Measurements from ENCODE around the gene USP37.

USP37 gene

DNA sequence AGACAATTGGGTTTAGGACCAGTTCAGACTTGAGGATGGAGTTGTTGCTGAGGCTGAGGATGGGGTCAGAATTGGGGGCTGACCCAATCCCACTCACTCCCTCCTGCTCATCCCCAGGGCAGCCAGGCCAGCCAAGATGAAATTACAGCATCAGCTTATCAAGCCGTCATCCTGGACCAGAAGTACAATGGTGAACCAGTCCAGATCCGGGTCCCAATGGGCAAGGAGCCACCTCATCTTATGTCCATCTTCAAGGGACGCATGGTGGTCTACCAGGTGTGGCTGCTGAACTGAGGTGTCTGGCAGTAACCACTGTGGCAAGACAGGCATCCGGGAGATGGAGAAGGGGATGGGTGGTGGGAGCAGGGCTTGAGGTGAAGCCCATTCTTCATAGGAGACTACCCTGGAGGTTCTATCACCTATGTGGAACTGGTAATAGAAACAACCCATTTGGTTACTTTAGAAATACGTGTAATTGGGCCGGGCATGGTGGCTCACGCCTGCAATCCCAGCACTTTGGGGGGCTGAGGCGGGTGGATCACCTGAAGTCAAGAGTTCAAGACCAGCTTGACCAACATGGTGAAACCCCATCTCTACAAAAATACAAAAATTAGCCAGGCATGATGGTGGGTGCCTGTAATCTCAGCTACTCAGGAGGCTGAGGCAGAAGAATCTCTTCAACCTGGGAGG, 135.3 kb downstream of the USP37 start:
- TF ChIP-seq, protein P1, sequence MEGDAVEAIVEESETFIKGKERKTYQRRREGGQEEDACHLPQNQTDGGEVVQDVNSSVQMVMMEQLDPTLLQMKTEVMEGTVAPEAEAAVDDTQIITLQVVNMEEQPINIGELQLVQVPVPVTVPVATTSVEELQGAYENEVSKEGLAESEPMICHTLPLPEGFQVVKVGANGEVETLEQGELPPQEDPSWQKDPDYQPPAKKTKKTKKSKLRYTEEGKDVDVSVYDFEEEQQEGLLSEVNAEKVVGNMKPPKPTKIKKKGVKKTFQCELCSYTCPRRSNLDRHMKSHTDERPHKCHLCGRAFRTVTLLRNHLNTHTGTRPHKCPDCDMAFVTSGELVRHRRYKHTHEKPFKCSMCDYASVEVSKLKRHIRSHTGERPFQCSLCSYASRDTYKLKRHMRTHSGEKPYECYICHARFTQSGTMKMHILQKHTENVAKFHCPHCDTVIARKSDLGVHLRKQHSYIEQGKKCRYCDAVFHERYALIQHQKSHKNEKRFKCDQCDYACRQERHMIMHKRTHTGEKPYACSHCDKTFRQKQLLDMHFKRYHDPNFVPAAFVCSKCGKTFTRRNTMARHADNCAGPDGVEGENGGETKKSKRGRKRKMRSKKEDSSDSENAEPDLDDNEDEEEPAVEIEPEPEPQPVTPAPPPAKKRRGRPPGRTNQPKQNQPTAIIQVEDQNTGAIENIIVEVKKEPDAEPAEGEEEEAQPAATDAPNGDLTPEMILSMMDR (conservative IDR thresholded peaks at IDR 0.05; ENCODE audit: low read length): no peak
- TF ChIP-seq EZH2phosphoT487 (IDR thresholded peaks at IDR 0.05; ENCODE audit: borderline replicate concordance): no peak
- H3K27me3 ChIP-seq (ENCODE audit: insufficient read depth, low read length, poor library complexity, severe bottlenecking): no peaks in the 10 kb centered on the region
- no peaks in the 10 kb centered on the region for H3K79me2 ChIP-seq (ENCODE audit: insufficient read depth, low read length)
- H3K4me2 ChIP-seq (ENCODE audit: low read depth, low read length, poor library complexity, severe bottlenecking): no peak overlapping the region
- H3K36me3 ChIP-seq (ENCODE audit: insufficient read depth, low read length): no peaks in the 10 kb centered on the region
- H3K4me3 ChIP-seq (ENCODE audit: low read length, poor library complexity, severe bottlenecking): no peak overlapping the region
- no peak overlapping the region for H2AFZ ChIP-seq (ENCODE audit: low read length)
- H4K20me1 ChIP-seq (ENCODE audit: insufficient read depth, low read length, poor library complexity, severe bottlenecking): no peaks in the 10 kb centered on the region
- no peaks in the 10 kb centered on the region for H3K9me3 ChIP-seq (ENCODE audit: insufficient read depth, low read depth, low read length)
- no peaks in the 10 kb centered on the region for H3F3A ChIP-seq (ENCODE audit: low read depth)
- H3K9me2 ChIP-seq (replicated peaks; ENCODE audit: low read depth, low read length): no peaks in the 10 kb centered on the region
- H3K4me1 ChIP-seq (ENCODE audit: insufficient read depth, low read length, poor library complexity, severe bottlenecking): peaks cover 3% of the 10 kb centered on the region
- H3K9ac ChIP-seq (ENCODE audit: low read depth, low read length, poor library complexity, severe bottlenecking): no peak overlapping the region

DNA sequence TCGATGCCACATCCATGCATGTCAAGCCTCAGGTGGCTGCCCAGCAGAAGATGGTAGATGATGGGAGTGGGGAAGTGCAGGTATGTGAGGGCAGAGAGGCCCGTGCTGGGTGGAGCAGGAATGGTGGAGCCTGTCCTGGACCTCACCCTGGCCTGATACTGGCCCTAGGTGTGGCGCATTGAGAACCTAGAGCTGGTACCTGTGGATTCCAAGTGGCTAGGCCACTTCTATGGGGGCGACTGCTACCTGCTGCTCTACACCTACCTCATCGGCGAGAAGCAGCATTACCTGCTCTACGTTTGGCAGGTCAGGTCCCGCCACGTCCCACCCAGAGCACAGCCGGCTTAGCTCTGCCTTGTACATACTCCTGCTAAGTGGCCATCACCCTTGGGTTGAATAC, 136.3 kb downstream of the USP37 start:
- Histone ChIP-seq H3K9ac (ENCODE audit: low read depth, low read length, poor library complexity, severe bottlenecking) (no peak overlapping the region), H3K79me2 (ENCODE audit: insufficient read depth, low read length) (no peaks in the 10 kb centered on the region), H3K9me3 (ENCODE audit: insufficient read depth, low read depth, low read length) (no peaks in the 10 kb centered on the region), H3K36me3 (ENCODE audit: insufficient read depth, low read length) (no peaks in the 10 kb centered on the region), H3K4me3 (ENCODE audit: low read length, poor library complexity, severe bottlenecking) (no peak overlapping the region), H3K4me1 (ENCODE audit: insufficient read depth, low read length, poor library complexity, severe bottlenecking) (peaks cover 3% of the 10 kb centered on the region), H3K4me2 (ENCODE audit: low read depth, low read length, poor library complexity, severe bottlenecking) (no peak overlapping the region), H3K9me2 (replicated peaks; ENCODE audit: low read depth, low read length) (no peaks in the 10 kb centered on the region), H3K27me3 (ENCODE audit: insufficient read depth, low read length, poor library complexity, severe bottlenecking) (no peaks in the 10 kb centered on the region), H4K20me1 (ENCODE audit: insufficient read depth, low read length, poor library complexity, severe bottlenecking) (no peaks in the 10 kb centered on the region), H2AFZ (ENCODE audit: low read length) (no peak overlapping the region), H3F3A (ENCODE audit: low read depth) (no peaks in the 10 kb centered on the region)
- no peak for TF ChIP-seq EZH2phosphoT487 (IDR thresholded peaks at IDR 0.05; ENCODE audit: borderline replicate concordance)
- TF ChIP-seq, protein P1 (conservative IDR thresholded peaks at IDR 0.05; ENCODE audit: low read length): no peak

DNA sequence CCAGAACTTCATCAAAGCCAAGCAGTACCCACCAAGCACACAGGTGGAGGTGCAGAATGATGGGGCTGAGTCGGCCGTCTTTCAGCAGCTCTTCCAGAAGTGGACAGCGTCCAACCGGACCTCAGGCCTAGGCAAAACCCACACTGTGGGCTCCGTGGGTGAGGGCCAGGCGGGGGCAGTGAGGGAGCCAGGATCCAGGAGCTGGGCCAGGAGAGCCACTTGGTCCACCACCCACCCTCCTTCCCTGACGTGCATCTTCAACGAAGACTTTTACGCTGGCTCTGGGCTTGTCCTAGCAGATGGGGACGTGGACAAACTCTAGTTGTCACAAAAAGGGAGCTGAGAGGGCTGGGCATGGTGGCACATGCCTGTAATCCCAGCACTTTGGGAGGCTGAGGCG, 137.4 kb downstream of the USP37 start:
- no peak for TF ChIP-seq EZH2phosphoT487 (IDR thresholded peaks at IDR 0.05; ENCODE audit: borderline replicate concordance)
- TF ChIP-seq, protein P1 (conservative IDR thresholded peaks at IDR 0.05; ENCODE audit: low read length): no peak

More for the DNA sequence above, 137.4 kb downstream of the USP37 start:
- Histone ChIP-seq H3K9ac (ENCODE audit: low read depth, low read length, poor library complexity, severe bottlenecking) (no peak overlapping the region), H2AFZ (ENCODE audit: low read length) (no peak overlapping the region), H3K36me3 (ENCODE audit: insufficient read depth, low read length) (no peaks in the 10 kb centered on the region), H3K9me3 (ENCODE audit: insufficient read depth, low read depth, low read length) (no peaks in the 10 kb centered on the region), H3K4me3 (ENCODE audit: low read length, poor library complexity, severe bottlenecking) (no peak overlapping the region), H3F3A (ENCODE audit: low read depth) (no peaks in the 10 kb centered on the region), H3K4me2 (ENCODE audit: low read depth, low read length, poor library complexity, severe bottlenecking) (no peak overlapping the region), H3K4me1 (ENCODE audit: insufficient read depth, low read length, poor library complexity, severe bottlenecking) (peaks cover 3% of the 10 kb centered on the region), H3K9me2 (replicated peaks; ENCODE audit: low read depth, low read length) (no peaks in the 10 kb centered on the region), H4K20me1 (ENCODE audit: insufficient read depth, low read length, poor library complexity, severe bottlenecking) (no peaks in the 10 kb centered on the region), H3K27me3 (ENCODE audit: insufficient read depth, low read length, poor library complexity, severe bottlenecking) (no peaks in the 10 kb centered on the region), H3K79me2 (ENCODE audit: insufficient read depth, low read length) (no peaks in the 10 kb centered on the region)

All from Loucy (cell line).